K562 (cell line): ENCODE measurements around the gene PTPN18.

Experiments used
- CBFB ChIP-seq: sonication (generic); formaldehyde crosslinking; IDR thresholded peaks from 2 replicates; pipeline ENCODE4 v1.4.0; 2020; ENCODE audit warnings: mild to moderate bottlenecking, missing genetic modification reagents
- GABPA ChIP-seq: fragments of 200-800 bp; sonication (Bioruptor generic); conservative IDR thresholded peaks from 2 replicates; pipeline ENCODE4 v1.6.1; 2016; ENCODE audit warnings: low read depth, missing genetic modification characterization, missing compliant biosample characterization
- NR2C2 ChIP-seq, 2 experiments: fragments of 200-800 bp in 1 of 2; sonication (Bioruptor generic) in 1 of 2; sonication (generic) in 1 of 2; formaldehyde crosslinking in 1 of 2; IDR thresholded peaks; 2 replicates each; pipeline versions ENCODE4 v1.6.1 to v1.8.0; 2016 to 2022; ENCODE audit warnings: mild to moderate bottlenecking in 1 of 2, missing compliant biosample characterization in 1 of 2, missing genetic modification characterization in 1 of 2, missing genetic modification reagents in 1 of 2
- PRPF4 ChIP-seq: fragments of 200-400 bp; formaldehyde crosslinking; IDR thresholded peaks from one replicate; pipeline ENCODE4 v1.6.1; 2017; ENCODE audit warnings: low read length, low read depth, mild to moderate bottlenecking; ENCODE audit not compliant: insufficient read depth, poor library complexity, severe bottlenecking
- SMAD3 ChIP-seq: fragments of 450-650 bp; formaldehyde crosslinking; conservative IDR thresholded peaks from 2 replicates; pipeline ENCODE4 v1.4.0; 2020; ENCODE audit warnings: mild to moderate bottlenecking
- TCF7 ChIP-seq: sonication (generic); IDR thresholded peaks from 2 replicates; pipeline ENCODE4 v1.6.1; 2016; ENCODE audit warnings: antibody characterized with exemption, borderline replicate concordance
- TRIM28 ChIP-seq: fragments of 450-650 bp; IDR thresholded peaks from 2 replicates; pipeline ENCODE4 v1.6.1; 2017
- ZNF124 ChIP-seq: sonication (generic); formaldehyde crosslinking; IDR thresholded peaks from 2 replicates; pipeline ENCODE4 v1.8.1; 2022; ENCODE audit warnings: missing genetic modification reagents
- ZNF263 ChIP-seq: sonication (generic); formaldehyde crosslinking; IDR thresholded peaks from 2 replicates; pipeline ENCODE4 v1.8.0; 2022; ENCODE audit warnings: mild to moderate bottlenecking, missing genetic modification reagents, borderline replicate concordance
- TF ChIP-seq, protein P1 (sequence below): fragments of 250-450 bp; sonication (Bioruptor Pico); IDR thresholded peaks from 2 replicates; pipeline ENCODE4 v1.8.0; 2022; ENCODE audit warnings: moderate library complexity, mild to moderate bottlenecking, inconsistent platforms
- TF ChIP-seq, protein P2 (sequence below), 3 experiments: IDR thresholded peaks in 2 of 3; conservative IDR thresholded peaks in 1 of 3; 2 replicates each; pipeline ENCODE4 v1.5.1; 2011 to 2012; ENCODE audit warnings: low read length in 3 of 3, mild to moderate bottlenecking in 3 of 3, control low read depth in 2 of 3, improper control_type of control experiment in 1 of 3, inconsistent platforms in 1 of 3, low read depth in 1 of 3, mixed read lengths in 1 of 3, moderate library complexity in 1 of 3; ENCODE audit not compliant: insufficient read depth in 2 of 3

DNA sequence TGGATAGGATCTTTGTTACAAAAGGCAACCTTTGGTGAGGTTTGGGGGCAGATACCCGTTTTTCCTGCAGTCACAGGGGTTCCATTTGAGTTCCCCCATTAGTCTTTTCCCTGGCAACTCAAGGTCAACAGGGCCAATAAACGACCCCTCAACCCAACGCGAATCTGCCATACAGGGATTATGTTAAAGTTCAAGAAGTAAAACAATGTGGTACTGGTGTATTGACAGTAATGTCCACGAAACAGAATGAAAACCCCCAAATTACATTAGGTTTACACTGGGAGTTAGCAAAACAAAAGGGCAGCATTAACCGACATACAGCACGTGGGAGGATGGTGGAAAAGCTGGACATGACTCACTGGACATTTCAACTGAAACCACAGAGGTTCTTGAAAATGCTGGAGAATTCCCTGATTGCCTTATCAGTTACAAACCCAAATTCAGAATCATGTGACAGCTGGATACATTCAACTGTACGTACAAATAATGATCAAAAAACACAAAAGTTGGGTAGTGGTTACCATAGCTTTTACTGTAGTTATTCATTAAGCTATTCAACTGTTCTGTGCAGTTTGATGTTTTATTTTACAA lies 18.0 kb upstream of the PTPN18 start:
- TF ChIP-seq TRIM28 (no peak), NR2C2 (CRISPR knock-in tag; IDR thresholded peaks at IDR 0.05) (no peak), NR2C2 (tag; IDR thresholded peaks at IDR 0.05) (peak; percentile 50; the same call in 1 of the 2 replicates), ZNF263 (CRISPR knock-in tag) (no peak), GABPA (tag) (no peak; the same call in 1 of the 2 replicates), CBFB (no peak), PRPF4 (no peak), TCF7 (no peak), ZNF124 (CRISPR knock-in tag) (no peak), SMAD3 (CRISPR knock-in tag) (no peak)
- TF ChIP-seq, protein P1, sequence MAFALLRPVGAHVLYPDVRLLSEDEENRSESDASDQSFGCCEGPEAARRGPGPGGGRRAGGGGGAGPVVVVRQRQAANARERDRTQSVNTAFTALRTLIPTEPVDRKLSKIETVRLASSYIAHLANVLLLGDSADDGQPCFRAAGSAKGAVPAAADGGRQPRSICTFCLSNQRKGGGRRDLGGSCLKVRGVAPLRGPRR (CRISPR knock-in tag), result no peak
- TF ChIP-seq, protein P2, sequence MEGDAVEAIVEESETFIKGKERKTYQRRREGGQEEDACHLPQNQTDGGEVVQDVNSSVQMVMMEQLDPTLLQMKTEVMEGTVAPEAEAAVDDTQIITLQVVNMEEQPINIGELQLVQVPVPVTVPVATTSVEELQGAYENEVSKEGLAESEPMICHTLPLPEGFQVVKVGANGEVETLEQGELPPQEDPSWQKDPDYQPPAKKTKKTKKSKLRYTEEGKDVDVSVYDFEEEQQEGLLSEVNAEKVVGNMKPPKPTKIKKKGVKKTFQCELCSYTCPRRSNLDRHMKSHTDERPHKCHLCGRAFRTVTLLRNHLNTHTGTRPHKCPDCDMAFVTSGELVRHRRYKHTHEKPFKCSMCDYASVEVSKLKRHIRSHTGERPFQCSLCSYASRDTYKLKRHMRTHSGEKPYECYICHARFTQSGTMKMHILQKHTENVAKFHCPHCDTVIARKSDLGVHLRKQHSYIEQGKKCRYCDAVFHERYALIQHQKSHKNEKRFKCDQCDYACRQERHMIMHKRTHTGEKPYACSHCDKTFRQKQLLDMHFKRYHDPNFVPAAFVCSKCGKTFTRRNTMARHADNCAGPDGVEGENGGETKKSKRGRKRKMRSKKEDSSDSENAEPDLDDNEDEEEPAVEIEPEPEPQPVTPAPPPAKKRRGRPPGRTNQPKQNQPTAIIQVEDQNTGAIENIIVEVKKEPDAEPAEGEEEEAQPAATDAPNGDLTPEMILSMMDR (IDR thresholded peaks at IDR 0.05 in 2 of 3, conservative IDR thresholded peaks at IDR 0.05 in 1 of 3; ENCODE audit: insufficient read depth in 2 of 3, low read depth in 1 of 3, low read length in 3 of 3), result no peak
